ENCODE data around the gene L3MBTL3. TPM values are rescaled to one million over a fixed set of nuclear protein-coding genes. Genes with fewer than 3 reads are reported as not detected.

Gene L3MBTL3
- 8.5 TPM for total RNA-seq

DNA sequence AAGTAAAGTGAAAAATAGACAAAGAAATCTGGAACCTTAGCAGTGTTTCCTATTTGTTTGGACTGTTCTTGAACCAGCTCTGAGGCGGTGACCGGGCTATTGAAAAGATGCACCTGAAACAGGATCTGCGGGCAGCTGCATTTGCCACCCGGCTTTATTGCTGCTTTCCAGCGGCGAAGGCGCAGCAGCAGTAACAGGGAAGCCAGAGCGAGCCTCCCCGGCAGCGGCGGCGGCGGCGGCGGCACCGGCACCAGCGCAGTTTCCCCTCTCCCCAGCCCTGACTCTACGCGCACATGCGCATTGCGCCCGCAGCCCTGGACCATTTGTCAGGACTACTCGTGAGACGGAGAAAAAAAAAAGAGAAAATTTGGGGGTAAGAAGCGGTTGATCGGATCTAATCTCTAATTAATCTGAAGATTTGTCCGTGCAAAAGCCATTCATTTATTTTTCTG, at the start of gene L3MBTL3:
Gene L3MBTL3 (plus strand): TSS at position 290 of the 452 bp plus-strand sequence. CDS start 24,119 bp downstream, outside the sequence.
- peak; percentile 89 for DNase-seq (ENCODE audit: low spot score)

- DNase-seq (ENCODE audit: low spot score), result no peak
These were observed 49.3 kb upstream of the L3MBTL3 start for GRCh38 chr6:129969064-129969463.

DNA sequence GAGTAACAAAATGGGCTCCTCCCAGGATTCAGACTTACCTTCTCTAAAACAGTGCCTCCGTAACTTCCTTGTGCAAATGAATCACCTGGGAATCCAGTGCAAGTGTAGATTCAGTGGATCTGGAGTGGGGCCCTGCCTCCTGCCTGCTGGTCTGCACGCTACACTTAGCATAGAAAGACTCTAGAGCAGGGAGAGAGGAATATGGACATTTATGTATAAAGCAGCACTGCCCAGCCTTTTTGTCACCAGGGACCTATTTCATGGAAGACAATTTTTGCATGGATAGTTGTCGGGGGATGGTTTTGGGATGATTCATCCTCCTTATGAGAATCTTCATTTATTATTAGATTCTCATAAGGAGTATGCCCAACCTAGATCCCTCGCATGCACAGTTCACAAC, 42.3 kb upstream of the L3MBTL3 start:
- DNase-seq (ENCODE audit: low spot score), result no peak

DNA sequence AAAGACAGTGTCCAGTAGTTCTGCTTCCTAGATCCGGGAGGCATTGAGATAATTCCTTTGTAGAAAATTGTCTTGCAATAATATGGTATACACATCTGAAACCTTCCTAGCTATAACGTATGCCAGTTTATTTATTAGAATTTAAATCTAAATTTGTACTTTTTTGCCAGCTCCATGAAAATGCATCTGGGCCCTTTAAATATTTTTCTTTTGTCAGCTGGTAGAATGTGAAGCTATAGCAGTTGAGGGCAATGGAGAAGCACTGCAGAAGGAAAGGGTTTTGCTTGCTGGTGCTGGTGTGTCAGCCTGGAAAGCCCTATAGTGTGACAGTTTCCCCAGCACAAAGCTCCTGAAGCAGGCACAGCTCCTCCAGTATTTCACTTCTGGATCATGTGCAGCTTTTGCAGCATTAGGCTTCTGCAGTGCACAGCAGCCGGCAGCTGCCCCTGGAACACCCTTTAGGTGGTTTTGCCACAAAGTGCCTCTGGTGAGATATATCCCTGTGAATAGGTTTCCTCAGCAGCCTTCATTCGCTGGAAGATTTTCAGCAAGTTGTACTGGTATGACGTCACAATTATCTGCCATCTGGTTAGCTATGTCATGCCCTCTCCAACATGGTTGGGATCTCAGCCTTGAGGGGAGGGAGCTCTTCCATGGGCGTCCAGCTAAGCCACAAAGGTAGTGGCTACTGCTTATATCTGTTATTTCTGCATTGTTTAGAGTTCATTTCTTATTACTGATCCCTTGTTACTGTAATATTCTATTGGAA, 40.0 kb upstream of the L3MBTL3 start:
- no peak for DNase-seq (ENCODE audit: low spot score)

- no peak for DNase-seq (ENCODE audit: low spot score)
These were observed 37.6 kb upstream of the L3MBTL3 start for GRCh38 chr6:129980821-129981220.

- DNase-seq (ENCODE audit: low spot score), result no peak
These were observed 36.8 kb upstream of the L3MBTL3 start for GRCh38 chr6:129981598-129981997.

DNA sequence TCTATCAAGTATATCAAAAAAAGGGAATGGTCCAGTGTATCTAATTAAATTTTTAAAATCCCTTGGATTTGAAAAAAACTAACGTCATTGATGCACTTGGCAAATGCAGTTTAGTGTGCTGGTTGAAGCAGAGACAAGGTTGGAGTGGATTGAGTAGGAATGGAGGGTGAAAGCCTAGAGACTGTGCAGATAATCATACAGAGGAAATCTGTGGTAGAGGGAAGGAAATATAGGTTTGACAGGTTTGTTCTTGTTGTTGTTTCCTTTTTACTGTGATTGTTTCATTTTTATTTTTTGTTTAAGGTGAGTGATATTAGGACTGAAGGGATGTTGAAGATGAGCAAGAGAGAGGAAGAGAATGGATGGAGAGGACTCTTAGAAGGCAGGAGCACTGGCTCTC, 29.0 kb upstream of the L3MBTL3 start:
- no peak for DNase-seq (ENCODE audit: low spot score)

DNA sequence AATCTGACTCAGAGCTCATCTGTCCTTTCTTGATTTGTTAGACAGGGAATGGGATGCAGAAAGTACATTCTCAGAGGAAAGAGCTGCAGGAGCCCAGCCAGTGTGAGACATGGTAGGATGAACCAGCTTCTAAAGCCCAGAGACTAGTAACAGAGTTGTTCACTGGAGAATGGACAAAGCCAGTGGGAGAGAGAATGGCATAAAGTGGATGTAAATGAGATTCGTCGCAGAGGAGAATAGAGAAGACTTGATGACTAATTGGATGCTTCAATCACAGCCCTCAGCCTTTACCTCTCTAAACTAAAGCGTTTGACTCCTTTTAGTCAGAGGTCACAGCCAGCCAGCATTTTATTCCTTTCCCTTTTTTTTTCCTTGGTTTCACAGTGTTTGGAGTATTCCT, 25.5 kb upstream of the L3MBTL3 start:
- no peak for DNase-seq (ENCODE audit: low spot score)

GRCh38 chr6:129994410-129994809, 24.0 kb upstream of the L3MBTL3 start:
- DNase-seq (ENCODE audit: low spot score), result no peak

- DNase-seq (ENCODE audit: low spot score), result no peak
These were observed 22.0 kb upstream of the L3MBTL3 start for GRCh38 chr6:129996387-129996786.

GRCh38 chr6:130000526-130001421, 17.6 kb upstream of the L3MBTL3 start:
- DNase-seq (ENCODE audit: low spot score), result no peak

GRCh38 chr6:130008236-130008873, 10.0 kb upstream of the L3MBTL3 start:
- no peak for DNase-seq (ENCODE audit: low spot score)

GRCh38 chr6:130009146-130009545, 9.2 kb upstream of the L3MBTL3 start:
- DNase-seq (ENCODE audit: low spot score), result no peak

DNA sequence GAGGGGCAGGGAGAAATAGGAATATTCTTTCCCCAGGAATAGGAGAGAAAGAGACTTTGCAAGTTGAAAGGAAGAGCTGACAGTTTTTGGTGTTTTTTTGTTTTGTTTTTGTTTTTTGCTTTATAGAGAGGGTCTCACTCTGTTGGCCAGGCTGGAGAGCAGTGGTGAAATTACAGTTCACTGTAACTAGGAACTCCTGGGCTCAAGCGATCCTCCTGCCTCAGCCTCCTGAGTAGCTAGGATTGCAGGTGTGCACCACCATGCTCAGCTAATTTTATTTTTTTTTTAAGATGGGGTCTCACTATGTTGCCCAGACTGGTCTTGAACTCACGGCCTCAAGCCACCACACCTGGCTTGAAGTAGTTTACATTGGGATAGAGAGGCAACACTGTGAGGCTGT, 8.0 kb upstream of the L3MBTL3 start:
- DNase-seq (ENCODE audit: low spot score), result no peak

DNA sequence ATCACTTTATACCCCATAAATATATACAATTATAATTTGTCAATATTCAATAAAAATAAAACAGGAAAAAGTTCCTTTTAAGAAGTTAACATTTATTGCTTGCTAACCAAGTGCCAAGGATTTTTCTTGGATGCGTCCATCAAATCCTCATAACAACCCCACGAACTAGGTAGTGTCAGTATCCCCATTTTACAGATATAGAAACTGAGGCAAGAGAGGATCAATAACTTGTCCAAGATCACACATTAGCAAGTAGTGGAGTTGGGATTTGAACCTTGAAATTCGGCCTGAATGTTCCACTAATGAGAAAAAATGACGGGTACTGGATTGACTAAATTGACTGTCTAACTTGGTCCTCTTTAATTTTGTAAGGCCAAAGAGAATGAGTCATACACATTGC, 5.7 kb upstream of the L3MBTL3 start:
- DNase-seq (ENCODE audit: low spot score), result no peak

DNA sequence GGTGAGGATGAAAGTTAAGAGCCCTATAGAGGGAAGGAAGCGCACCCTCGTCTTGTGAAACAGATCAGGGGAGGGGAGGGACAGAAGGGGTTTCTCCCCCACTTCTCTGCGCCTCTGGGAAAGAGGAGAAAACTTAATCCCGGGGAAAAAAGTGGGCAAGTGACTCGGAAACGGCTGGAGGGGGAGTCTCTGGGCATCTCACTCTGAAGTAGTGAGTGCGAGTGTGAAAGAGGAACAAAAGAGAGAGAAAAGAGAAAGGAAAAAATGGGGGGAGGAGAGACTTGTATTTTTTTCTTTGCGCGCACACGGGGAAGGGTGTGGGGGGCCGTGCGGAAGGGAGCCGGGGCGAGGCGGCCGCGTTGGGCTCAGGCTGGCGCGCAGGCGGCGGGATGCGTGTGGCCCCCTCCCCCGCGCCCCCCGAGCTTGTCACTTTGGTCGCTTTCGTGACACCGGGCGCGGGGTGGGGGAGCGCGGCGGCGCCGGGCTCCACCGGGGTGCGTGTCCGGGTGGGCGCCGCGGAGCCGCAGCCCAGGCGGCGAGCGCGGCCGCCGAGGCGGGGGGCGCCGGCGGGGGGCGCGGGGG, 454 bp downstream of the L3MBTL3 start:
- no peak for DNase-seq (ENCODE audit: low spot score)

- DNase-seq (ENCODE audit: low spot score), result peak; percentile 15
These were observed 1.1 kb downstream of the L3MBTL3 start for GRCh38 chr6:130019326-130020072.

- DNase-seq (ENCODE audit: low spot score), result peak; percentile 16
These were observed 1.9 kb downstream of the L3MBTL3 start for GRCh38 chr6:130020073-130020906.

DNA sequence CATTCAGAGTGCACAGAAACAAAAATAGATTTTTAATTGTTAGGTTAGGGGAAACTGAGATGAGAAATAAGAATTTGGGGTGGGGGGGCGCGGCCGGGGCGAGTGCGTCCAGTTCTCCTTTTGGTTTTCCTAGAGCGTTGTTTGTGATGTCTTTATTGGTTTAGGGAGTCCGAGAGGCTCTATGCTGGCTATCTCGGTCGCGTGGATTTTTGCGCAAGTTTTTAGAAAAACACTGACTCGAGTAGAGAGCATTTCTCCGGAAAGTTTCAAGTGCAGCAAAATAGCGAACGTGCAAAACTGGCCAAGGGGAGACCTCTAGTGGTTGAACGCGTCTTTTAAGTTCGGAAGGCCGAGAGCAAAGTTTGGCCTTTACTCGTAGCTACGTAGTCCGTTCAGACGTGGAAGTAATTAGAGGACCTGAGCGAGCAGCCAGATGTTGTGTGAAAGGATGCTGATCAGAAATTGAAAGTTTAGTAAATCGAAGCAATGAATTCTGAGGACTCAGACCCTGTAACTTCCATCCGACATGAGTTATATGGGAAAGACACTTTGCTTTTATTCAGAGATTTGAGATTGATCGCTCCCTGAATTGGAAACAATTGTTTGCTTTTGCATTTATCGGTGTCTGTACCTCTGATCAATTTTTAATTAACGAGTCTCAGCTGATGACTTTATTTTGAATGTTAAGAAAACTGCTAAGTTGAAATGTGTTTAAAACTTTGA, 2.7 kb downstream of the L3MBTL3 start:
- peak; percentile 91 for DNase-seq (ENCODE audit: low spot score)

DNA sequence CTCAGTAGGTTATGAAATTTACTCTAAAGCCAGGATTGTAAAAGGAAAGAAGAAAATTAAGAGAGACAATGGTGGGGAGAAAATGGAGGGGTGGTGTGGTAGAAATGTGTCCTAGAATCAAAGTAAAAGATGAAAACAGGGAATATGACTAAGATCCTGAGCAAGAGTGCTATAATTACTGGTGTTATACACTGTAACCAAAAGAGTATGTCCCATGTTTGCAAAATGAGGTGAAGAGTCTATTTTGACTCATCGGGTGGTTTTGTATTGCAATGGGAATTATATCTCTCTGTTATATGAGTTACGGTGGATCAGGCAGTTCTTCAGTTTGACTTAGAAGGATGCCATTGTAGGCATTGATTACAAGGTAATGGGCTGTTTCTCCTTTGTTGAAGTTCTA, 8.5 kb downstream of the L3MBTL3 start:
- DNase-seq (ENCODE audit: low spot score), result no peak

All from mucosa of gallbladder (tissue), 1 donor.